IMR-90 (cell line): ENCODE measurements around the gene MEGF10.

Experiments
- CTCF ChIP-seq: conservative IDR thresholded peaks from 2 replicates; pipeline ENCODE4 v1.5.1; 2012; ENCODE audit warnings: mild to moderate bottlenecking, low read depth, low read length, improper control_type of control experiment
- FOS ChIP-seq: fragments of 150-350 bp; IDR thresholded peaks from 2 replicates; pipeline ENCODE4 v1.6.1; 2016; ENCODE audit warnings: low read depth, low read length
- SMC3 ChIP-seq: fragments of 150-350 bp; IDR thresholded peaks from 2 replicates; pipeline ENCODE4 v1.6.1; 2016; ENCODE audit warnings: low read depth, mild to moderate bottlenecking, antibody characterized with exemption, low read length, moderate library complexity

- TF ChIP-seq FOS = no peak
- TF ChIP-seq CTCF = no peak
- no peak for TF ChIP-seq SMC3
Measured at GRCh38 chr5:127385936-127386335, 95.3 kb downstream of the MEGF10 start.
